GM12878 (cell line): ENCODE measurements around the gene ANKRD62. TPM values are rescaled to one million over a fixed set of nuclear protein-coding genes. Genes with fewer than 3 reads are reported as not detected.

ENCODE experiments used
- ATAC-seq: fragments of 200-7000 bp; cut with Tn5 transposase; 3 replicates; pipeline ENCODE4 v1.9.1; 2020; ENCODE audit warnings: mild to moderate bottlenecking, moderate library complexity
- BruUV-seq: library from RNA; stranded (reverse); fragments of 400-500 nt; replicated peaks from 2 replicates; lab custom pipeline; 2021; lab: Mats Ljungman, UMichigan
- CTCF ChIA-PET: fragments of 300-600 bp; sonication (Branson Sonifier 250); formaldehyde crosslinking; extraction: SDS; loops from one replicate; lab custom pipeline; 2021; ENCODE audit warnings: inconsistent platforms; lab: Yijun Ruan, JAX
- POLR2A ChIA-PET: fragments of 350-600 bp; formaldehyde crosslinking; extraction: SDS; loops from one replicate; lab custom pipeline; 2021; ENCODE audit warnings: inconsistent platforms; lab: Charles Lee
- RAD21 ChIA-PET: fragments of 300-600 bp; sonication (Branson Sonifier 250); formaldehyde crosslinking; loops from one replicate; lab custom pipeline; 2023; ENCODE audit warnings: antibody characterized with exemption; ENCODE audit not compliant: unreplicated experiment; lab: Charles Lee
- SMC1A ChIA-PET: fragments of 300-600 bp; sonication (Branson Sonifier 250); formaldehyde crosslinking; loops from one replicate; lab custom pipeline; 2023; ENCODE audit not compliant: unreplicated experiment, uncharacterized antibody; lab: Charles Lee
- DNase-seq: peaks from one replicate; pipeline ENCODE4 v3.0.0-alpha.2; 2011; ENCODE audit warnings: low read depth, low spot score
- FAIRE-seq: peaks from 3 replicates; lab custom pipeline; 2011; peaks lifted over from hg19 to GRCh38; lab: Jason Lieb, UNC
- H2AFZ ChIP-seq: 2 replicates; pipeline ENCODE4 v1.6.0; 2011; ENCODE audit warnings: low read depth, low read length, control low read depth; ENCODE audit not compliant: control insufficient read depth
- H3K27ac ChIP-seq: 2 replicates; pipeline ENCODE4 v1.5.1; 2011; ENCODE audit warnings: control low read depth; ENCODE audit not compliant: control insufficient read depth, insufficient read depth
- H3K27me3 ChIP-seq, 2 experiments: replicated peaks in 1 of 2; 2 replicates each; pipeline versions ENCODE4 v1.6.0 to v1.6.1; 2011; ENCODE audit warnings: low read length in 1 of 2; ENCODE audit not compliant: control insufficient read depth in 2 of 2, insufficient read depth in 2 of 2
- H3K36me3 ChIP-seq, 2 experiments: 2 replicates each; pipeline ENCODE4 v1.5.1; 2011; ENCODE audit warnings: low read length in 1 of 2; ENCODE audit not compliant: control insufficient read depth in 2 of 2, insufficient read depth in 2 of 2
- H3K4me1 ChIP-seq: 2 replicates; pipeline ENCODE4 v1.6.1; 2011; ENCODE audit warnings: mild to moderate bottlenecking, low read length, moderate library complexity, mixed read lengths; ENCODE audit not compliant: control insufficient read depth, insufficient read depth
- H3K4me2 ChIP-seq: 2 replicates; pipeline ENCODE4 v1.6.0; 2011; ENCODE audit warnings: control low read depth; ENCODE audit not compliant: control insufficient read depth, insufficient read depth
- H3K4me3 ChIP-seq: fragments of 200-600 bp; sonication (generic); 2 replicates; pipeline ENCODE4 v1.5.1; 2016
- H3K79me2 ChIP-seq: 2 replicates; pipeline ENCODE4 v1.6.0; 2011; ENCODE audit warnings: low read length; ENCODE audit not compliant: control insufficient read depth, insufficient read depth
- H3K9ac ChIP-seq: 2 replicates; pipeline ENCODE4 v1.8.0; 2011; ENCODE audit warnings: low read length, control low read depth, mixed read lengths; ENCODE audit not compliant: control insufficient read depth, insufficient read depth
- H3K9me3 ChIP-seq: replicated peaks from 3 replicates; pipeline ENCODE4 v1.5.1; 2011; ENCODE audit warnings: mild to moderate bottlenecking, low read length; ENCODE audit not compliant: control insufficient read depth, insufficient read depth
- H4K20me1 ChIP-seq: 2 replicates; pipeline ENCODE4 v1.6.0; 2011; ENCODE audit not compliant: control insufficient read depth, insufficient read depth
- BHLHE40 ChIP-seq, 2 experiments: fragments of 450-650 bp in 1 of 2; IDR thresholded peaks; 2 replicates each; pipeline ENCODE4 v1.6.1; 2011 to 2017; ENCODE audit warnings: low read depth in 2 of 2, borderline replicate concordance in 1 of 2, improper control_type of control experiment in 1 of 2, low read length in 1 of 2, mild to moderate bottlenecking in 1 of 2
- FOXM1 ChIP-seq: IDR thresholded peaks from 2 replicates; pipeline ENCODE4 v1.6.1; 2012; ENCODE audit warnings: low read depth, mild to moderate bottlenecking, inconsistent platforms, low read length, moderate library complexity
- IRF4 ChIP-seq: IDR thresholded peaks from 2 replicates; pipeline ENCODE4 v1.6.1; 2011; ENCODE audit warnings: low read depth, low read length
- MEF2A ChIP-seq: IDR thresholded peaks from 2 replicates; pipeline ENCODE4 v1.6.1; 2011; ENCODE audit warnings: low read depth, mild to moderate bottlenecking, low read length, moderate library complexity; ENCODE audit not compliant: insufficient read depth
- MEF2B ChIP-seq: fragments of 450-650 bp; IDR thresholded peaks from 2 replicates; pipeline ENCODE4 v1.6.1; 2018; ENCODE audit warnings: mild to moderate bottlenecking, moderate library complexity; ENCODE audit not compliant: partially characterized antibody, poor library complexity, severe bottlenecking
- MTA3 ChIP-seq: IDR thresholded peaks from 2 replicates; pipeline ENCODE4 v1.6.1; 2012; ENCODE audit warnings: low read length, inconsistent platforms, borderline replicate concordance
- NR2C2 ChIP-seq: IDR thresholded peaks from 2 replicates; pipeline ENCODE4 v1.6.1; 2011; ENCODE audit warnings: borderline replicate concordance, low read depth; ENCODE audit not compliant: control insufficient read depth, insufficient read length
- NR2F1 ChIP-seq: fragments of 450-650 bp; conservative IDR thresholded peaks from 2 replicates; pipeline ENCODE4 v1.6.1; 2017; ENCODE audit warnings: mild to moderate bottlenecking
- PML ChIP-seq: IDR thresholded peaks from 2 replicates; pipeline ENCODE4 v1.6.1; 2012; ENCODE audit warnings: low read length, inconsistent platforms
- POLR2AphosphoS2 ChIP-seq: IDR thresholded peaks from 2 replicates; pipeline ENCODE4 v1.6.1; 2011; ENCODE audit warnings: low read depth, mild to moderate bottlenecking, low read length, improper control_type of control experiment, moderate library complexity
- SIX5 ChIP-seq: IDR thresholded peaks from 2 replicates; pipeline ENCODE4 v1.6.1; 2011; ENCODE audit warnings: mild to moderate bottlenecking, low read depth, low read length, moderate library complexity; ENCODE audit not compliant: severe bottlenecking
- SMC3 ChIP-seq: IDR thresholded peaks from 2 replicates; pipeline ENCODE4 v1.6.1; 2011; ENCODE audit warnings: low read length, improper control_type of control experiment, borderline replicate concordance
- SP1 ChIP-seq: IDR thresholded peaks from one replicate; pipeline ENCODE4 v1.6.1; 2011; ENCODE audit warnings: low read depth, low read length
- ZNF217 ChIP-seq: fragments of 450-650 bp; IDR thresholded peaks from 2 replicates; pipeline ENCODE4 v1.6.1; 2017; ENCODE audit warnings: antibody characterized with exemption, mild to moderate bottlenecking
- WGBS: methylation state at CpG from one replicate; pipeline ENCODE4 v1.1.6; 2016; ENCODE audit warnings: low lambda C conversion rate; ENCODE audit not compliant: insufficient replicate concordance, insufficient coverage; ENCODE audit errors: missing lambda C conversion rate; 5-methylcytosine and 5-hydroxymethylcytosine counted together
- in situ Hi-C: fragments of 300-500 bp; cut with MboI; formaldehyde crosslinking; loops from 9 replicates; pipeline ENCODE4 v1.14.3; 2018; ENCODE audit warnings: mixed read lengths
- intact Hi-C: fragments of 100-400 bp; cut with micrococcal nuclease; formaldehyde crosslinking; loops from one replicate; pipeline ENCODE4 v1.14.2; 2022; ENCODE audit not compliant: unreplicated experiment
- polyA plus RNA-seq, 11 experiments: library from polyadenylated mRNA; depleted of rRNA in 4 of 11; unstranded in 6 of 11; stranded (reverse) in 5 of 11; fragments of >200 nt; fragmentation: Nextera tagmentation in 4 of 11; fragmentation: Illumina TruSeq in 1 of 11; extraction: Ambion mirVana in 4 of 11; extraction: Trizol in 1 of 11; gene quantifications; 1 replicate in 1 of 11; 2 replicates in 10 of 11; pipeline versions ENCODE4 v1.2.1 to v1.2.3, GENCODE V29; 2011 to 2016; ENCODE audit warnings: inconsistent platforms in 2 of 11, missing spikeins in 2 of 11, low read depth in 1 of 11
- total RNA-seq, 4 experiments: library from RNA; depleted of rRNA in 3 of 4; stranded (reverse); fragments of >200 nt in 3 of 4; fragmentation: Illumina TruSeq in 1 of 4; extraction: Trizol in 1 of 4; gene quantifications; 2 replicates each; pipeline versions ENCODE4 v1.2.1 to v1.2.3, GENCODE V29; 2013 to 2021
- TF ChIP-seq, protein P1 (sequence below): fragments of 450-650 bp; IDR thresholded peaks from 2 replicates; pipeline ENCODE4 v1.6.1; 2017; ENCODE audit warnings: mild to moderate bottlenecking, moderate library complexity
- TF ChIP-seq, protein P2 (sequence below): IDR thresholded peaks from 2 replicates; pipeline ENCODE4 v1.6.1; 2011; ENCODE audit warnings: mild to moderate bottlenecking, low read depth, low read length, moderate library complexity; ENCODE audit not compliant: insufficient replicate concordance

The ANKRD62 gene
- total and polyA plus RNA-seq, 10 of the 15 experiments (the other 5 are each of a cell fraction or from before 2014, with no cell fraction given), result not detected

DNA sequence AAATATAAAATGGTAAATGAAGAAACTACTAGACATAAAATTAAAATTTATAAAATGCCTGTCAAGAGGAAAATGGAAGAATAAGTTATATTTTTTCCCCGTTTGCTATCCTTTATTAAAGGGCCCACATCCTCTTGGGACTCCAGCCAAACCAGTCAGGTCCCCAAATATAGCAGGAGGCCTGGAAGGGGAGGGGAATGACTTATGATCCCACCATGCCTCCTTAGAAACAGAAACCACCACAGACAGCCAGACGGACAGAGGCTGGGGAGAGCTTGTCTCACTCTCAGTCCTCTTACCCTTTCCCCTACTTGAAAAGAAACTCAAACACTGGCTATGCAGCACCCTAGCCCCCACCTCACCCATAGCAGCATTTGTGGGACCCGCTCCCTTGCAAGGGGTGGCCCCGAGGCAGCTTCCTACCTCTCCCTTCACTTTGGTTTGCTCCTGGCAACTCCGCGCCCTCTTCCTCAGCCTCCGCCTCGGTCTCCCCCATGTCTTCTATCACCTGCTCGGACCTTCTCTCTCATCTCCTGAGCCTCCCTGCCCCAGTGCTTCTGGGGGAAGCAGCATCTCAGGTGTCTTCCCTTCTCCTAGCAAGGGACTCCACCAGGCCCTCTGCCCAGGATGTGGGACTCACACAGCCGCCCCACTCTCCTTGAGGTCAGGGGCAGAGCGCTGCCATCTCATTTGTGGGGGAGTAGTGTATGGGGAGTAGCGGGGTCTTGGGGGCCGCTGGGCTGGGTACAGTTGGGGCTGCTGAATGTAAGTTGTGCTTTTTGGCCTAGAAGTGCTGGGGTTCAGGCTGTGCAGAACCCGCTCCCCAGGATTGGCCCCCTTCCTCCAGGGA is 37.4 kb upstream of the ANKRD62 start (continued):
- TF ChIP-seq, protein P1, sequence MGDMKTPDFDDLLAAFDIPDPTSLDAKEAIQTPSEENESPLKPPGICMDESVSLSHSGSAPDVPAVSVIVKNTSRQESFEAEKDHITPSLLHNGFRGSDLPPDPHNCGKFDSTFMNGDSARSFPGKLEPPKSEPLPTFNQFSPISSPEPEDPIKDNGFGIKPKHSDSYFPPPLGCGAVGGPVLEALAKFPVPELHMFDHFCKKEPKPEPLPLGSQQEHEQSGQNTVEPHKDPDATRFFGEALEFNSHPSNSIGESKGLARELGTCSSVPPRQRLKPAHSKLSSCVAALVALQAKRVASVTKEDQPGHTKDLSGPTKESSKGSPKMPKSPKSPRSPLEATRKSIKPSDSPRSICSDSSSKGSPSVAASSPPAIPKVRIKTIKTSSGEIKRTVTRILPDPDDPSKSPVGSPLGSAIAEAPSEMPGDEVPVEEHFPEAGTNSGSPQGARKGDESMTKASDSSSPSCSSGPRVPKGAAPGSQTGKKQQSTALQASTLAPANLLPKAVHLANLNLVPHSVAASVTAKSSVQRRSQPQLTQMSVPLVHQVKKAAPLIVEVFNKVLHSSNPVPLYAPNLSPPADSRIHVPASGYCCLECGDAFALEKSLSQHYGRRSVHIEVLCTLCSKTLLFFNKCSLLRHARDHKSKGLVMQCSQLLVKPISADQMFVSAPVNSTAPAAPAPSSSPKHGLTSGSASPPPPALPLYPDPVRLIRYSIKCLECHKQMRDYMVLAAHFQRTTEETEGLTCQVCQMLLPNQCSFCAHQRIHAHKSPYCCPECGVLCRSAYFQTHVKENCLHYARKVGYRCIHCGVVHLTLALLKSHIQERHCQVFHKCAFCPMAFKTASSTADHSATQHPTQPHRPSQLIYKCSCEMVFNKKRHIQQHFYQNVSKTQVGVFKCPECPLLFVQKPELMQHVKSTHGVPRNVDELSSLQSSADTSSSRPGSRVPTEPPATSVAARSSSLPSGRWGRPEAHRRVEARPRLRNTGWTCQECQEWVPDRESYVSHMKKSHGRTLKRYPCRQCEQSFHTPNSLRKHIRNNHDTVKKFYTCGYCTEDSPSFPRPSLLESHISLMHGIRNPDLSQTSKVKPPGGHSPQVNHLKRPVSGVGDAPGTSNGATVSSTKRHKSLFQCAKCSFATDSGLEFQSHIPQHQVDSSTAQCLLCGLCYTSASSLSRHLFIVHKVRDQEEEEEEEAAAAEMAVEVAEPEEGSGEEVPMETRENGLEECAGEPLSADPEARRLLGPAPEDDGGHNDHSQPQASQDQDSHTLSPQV, result no peak
- TF ChIP-seq PML (no peak), NR2F1 (no peak)

DNA sequence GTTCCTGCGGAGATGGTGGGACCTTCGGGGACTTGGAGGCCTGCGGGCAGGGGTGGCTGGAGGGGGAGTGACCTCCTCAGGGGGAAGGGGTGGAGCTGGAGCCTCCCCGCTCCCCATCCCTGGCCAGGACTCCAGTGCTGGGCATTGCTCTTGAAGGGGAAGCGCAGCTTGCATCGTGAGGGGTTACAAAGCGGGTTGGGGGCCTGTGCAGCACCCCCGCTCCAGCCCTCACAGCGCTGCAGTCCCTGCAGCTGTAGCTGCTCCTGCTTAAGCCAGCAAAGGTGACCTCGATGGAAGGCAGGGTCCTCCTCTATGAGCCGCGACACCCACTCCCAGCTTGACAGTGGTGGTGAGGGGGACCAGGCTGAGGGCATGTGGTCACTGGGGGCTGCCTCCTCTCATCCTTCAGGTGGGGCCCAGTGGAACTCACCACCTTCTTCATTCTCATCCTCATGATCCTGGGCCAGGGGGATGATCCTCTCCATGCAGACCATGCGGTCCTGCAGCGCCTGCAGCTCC is 36.7 kb upstream of the ANKRD62 start:
- H3K9ac ChIP-seq, result no peak overlapping the region
- FAIRE-seq (no peak), DNase-seq (no peak), ATAC-seq (no peak)
- no peaks in the 10 kb centered on the region for H3K36me3 ChIP-seq
- H3K27me3 ChIP-seq, result no peaks in the 10 kb centered on the region
- intact Hi-C loops, result no loop called here
- no peak overlapping the region for H3K4me3 ChIP-seq
- no peak overlapping the region for H3K27ac ChIP-seq
- H4K20me1 ChIP-seq, result no peaks in the 10 kb centered on the region
- ChIA-PET POLR2A (interaction anchor here (0.5 to 0.8 kb wide), 2 partner anchors 172 to 396 kb away, joined by 3 to 4 read pairs; no protein-coding TSS in a partner anchor), RAD21 (no interaction called here), SMC1A (no interaction called here), CTCF (no interaction called here)
- no peak overlapping the region for H3K4me2 ChIP-seq
- no peaks in the 10 kb centered on the region for H3K79me2 ChIP-seq
- no peak overlapping the region for H2AFZ ChIP-seq
- H3K9me3 ChIP-seq, result no peaks in the 10 kb centered on the region
- 73% methylated on average over 13 of the region's 14 CpGs for WGBS
- peaks cover 5% of the 10 kb centered on the region; the same call in 1 of the 2 replicates for H3K4me1 ChIP-seq
- in situ Hi-C loops, result no loop called here
- TF ChIP-seq POLR2AphosphoS2 (no peak), ZNF217 (no peak), SP1 (no peak), BHLHE40 (IDR thresholded peaks at IDR 0.05; ENCODE audit: borderline replicate concordance in 1 of 2, low read depth in 2 of 2, low read length in 1 of 2) (no peak), MEF2B (no peak), SMC3 (no peak), FOXM1 (no peak), MTA3 (no peak), IRF4 (no peak), SIX5 (no peak), NR2C2 (no peak), MEF2A (no peak)
- TF ChIP-seq, protein P2, sequence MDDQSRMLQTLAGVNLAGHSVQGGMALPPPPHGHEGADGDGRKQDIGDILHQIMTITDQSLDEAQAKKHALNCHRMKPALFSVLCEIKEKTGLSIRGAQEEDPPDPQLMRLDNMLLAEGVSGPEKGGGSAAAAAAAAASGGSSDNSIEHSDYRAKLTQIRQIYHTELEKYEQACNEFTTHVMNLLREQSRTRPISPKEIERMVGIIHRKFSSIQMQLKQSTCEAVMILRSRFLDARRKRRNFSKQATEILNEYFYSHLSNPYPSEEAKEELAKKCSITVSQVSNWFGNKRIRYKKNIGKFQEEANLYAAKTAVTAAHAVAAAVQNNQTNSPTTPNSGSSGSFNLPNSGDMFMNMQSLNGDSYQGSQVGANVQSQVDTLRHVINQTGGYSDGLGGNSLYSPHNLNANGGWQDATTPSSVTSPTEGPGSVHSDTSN, result no peak
- TF ChIP-seq, all 136 proteins: peak for 0
- no TSS peak for BruUV-seq
